NCI-H748 (cell line): ENCODE results near the gene ELL3.
"Not testable (repeated sequence)": the region's sequence is repeated elsewhere in the genome, so short reads cannot be mapped to it uniquely, and the experiment has no call there.

Experiments used
- DNase-seq: peaks from one replicate; lab custom pipeline; 2025; ENCODE audit not compliant: unreplicated experiment; lab: John Stamatoyannopoulos, UW

Gene ELL3

GRCh38 chr15:43776718-43777266 is at the start of gene ELL3:
Gene ELL3 (minus strand): TSS chr15:43776966. CDS start chr15:43776901, 65 bp downstream.
- peak; percentile 75 for DNase-seq

GRCh38 chr15:43826029-43826507 is 49.3 kb upstream of the ELL3 start:
- no peak for DNase-seq

GRCh38 chr15:43825305-43825704 is 48.5 kb upstream of the ELL3 start:
- DNase-seq = not testable (repeated sequence)

- peak; percentile 97 for DNase-seq
Observed at GRCh38 chr15:43824302-43825246, 47.8 kb upstream of the ELL3 start, which contains the start of gene MFAP1. Gene MFAP1 (minus strand): TSS chr15:43824690. CDS start chr15:43824569, 121 bp downstream.

GRCh38 chr15:43821505-43821904 is 44.7 kb upstream of the ELL3 start:
- no peak for DNase-seq

- not testable (repeated sequence) for DNase-seq
Observed at GRCh38 chr15:43815064-43815463, 38.3 kb upstream of the ELL3 start.

- no peak for DNase-seq
Observed at GRCh38 chr15:43808960-43809678, 32.4 kb upstream of the ELL3 start.

GRCh38 chr15:43808435-43808950 is 31.7 kb upstream of the ELL3 start:
- no peak for DNase-seq

GRCh38 chr15:43802676-43803075 is 25.9 kb upstream of the ELL3 start:
- DNase-seq = not testable (repeated sequence)

- DNase-seq = peak; percentile 77
Observed at GRCh38 chr15:43800286-43801141, 23.7 kb upstream of the ELL3 start, which contains the start of gene HYPK. Gene HYPK (plus strand): TSS chr15:43800599. CDS start chr15:43800623, 24 bp downstream.

- no peak for DNase-seq
Observed at GRCh38 chr15:43799945-43800285, 23.1 kb upstream of the ELL3 start, which contains the start of gene SERINC4. Gene SERINC4 (minus strand): TSS chr15:43800220. CDS start chr15:43799986, 234 bp downstream.

- DNase-seq = peak; percentile 40
Observed at GRCh38 chr15:43799209-43799944, 22.6 kb upstream of the ELL3 start.

GRCh38 chr15:43796566-43796965 is 19.8 kb upstream of the ELL3 start:
- no peak for DNase-seq

GRCh38 chr15:43795997-43796396 is 19.2 kb upstream of the ELL3 start:
- no peak for DNase-seq

GRCh38 chr15:43795197-43795596 is 18.4 kb upstream of the ELL3 start:
- DNase-seq = no peak

GRCh38 chr15:43794269-43795037 is 17.7 kb upstream of the ELL3 start:
- DNase-seq = no peak

GRCh38 chr15:43793647-43794046 is 16.9 kb upstream of the ELL3 start:
- DNase-seq = no peak

GRCh38 chr15:43792761-43793476 is 16.2 kb upstream of the ELL3 start:
- DNase-seq = no peak
